Fibroblast of the aortic adventitia (primary cell): ENCODE data around the gene SPHKAP. TPM values are rescaled to one million over a fixed set of nuclear protein-coding genes. Genes with fewer than 3 reads are reported as not detected.
"Not testable (repeated sequence)": the region's sequence is repeated elsewhere in the genome, so short reads cannot be mapped to it uniquely, and the experiment has no call there.

ENCODE experiments used
- DNase-seq: peaks from one replicate; pipeline ENCODE4 v3.0.0-alpha.2; 2010; ENCODE audit warnings: low read depth
- H3K4me3 ChIP-seq: 2 replicates; pipeline ENCODE4 v1.5.1; 2011; ENCODE audit warnings: low read depth, mild to moderate bottlenecking, control low read depth, low read length, moderate library complexity
- total RNA-seq: library from RNA; depleted of rRNA; stranded (reverse); fragments of >200 nt; gene quantifications from 2 replicates; pipeline ENCODE4 v1.2.3, GENCODE V29; 2012; ENCODE audit warnings: low replicate concordance
- TF ChIP-seq, protein P1 (sequence below): IDR thresholded peaks from 2 replicates; pipeline ENCODE4 v1.5.1; 2011; ENCODE audit warnings: mild to moderate bottlenecking, low read length, control low read depth, inconsistent platforms; ENCODE audit not compliant: insufficient read depth

The SPHKAP gene
- total RNA-seq, 1 donor = 0.09 TPM

DNA sequence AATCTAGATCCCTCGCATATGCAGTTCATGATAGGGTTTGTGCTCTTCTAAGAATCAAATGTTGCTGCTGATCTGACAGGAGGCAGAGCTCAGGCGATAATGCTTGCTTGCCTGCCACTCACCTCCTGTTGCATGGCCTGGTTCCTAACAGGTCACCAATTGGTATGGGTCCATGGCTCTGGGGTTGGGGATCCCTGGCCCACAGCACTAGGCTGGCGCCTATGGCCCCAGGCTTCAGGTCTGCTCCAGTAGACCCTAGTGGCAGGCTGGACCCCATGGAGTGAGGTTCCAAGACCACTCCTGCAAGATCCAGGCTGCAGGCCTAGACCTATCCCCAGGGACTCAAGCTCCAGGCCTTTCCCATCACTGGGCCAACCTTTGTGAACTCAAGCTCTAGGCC lies 102.3 kb downstream of the SPHKAP start:
- no peak overlapping the region for H3K4me3 ChIP-seq
- DNase-seq = no peak
- TF ChIP-seq, protein P1, sequence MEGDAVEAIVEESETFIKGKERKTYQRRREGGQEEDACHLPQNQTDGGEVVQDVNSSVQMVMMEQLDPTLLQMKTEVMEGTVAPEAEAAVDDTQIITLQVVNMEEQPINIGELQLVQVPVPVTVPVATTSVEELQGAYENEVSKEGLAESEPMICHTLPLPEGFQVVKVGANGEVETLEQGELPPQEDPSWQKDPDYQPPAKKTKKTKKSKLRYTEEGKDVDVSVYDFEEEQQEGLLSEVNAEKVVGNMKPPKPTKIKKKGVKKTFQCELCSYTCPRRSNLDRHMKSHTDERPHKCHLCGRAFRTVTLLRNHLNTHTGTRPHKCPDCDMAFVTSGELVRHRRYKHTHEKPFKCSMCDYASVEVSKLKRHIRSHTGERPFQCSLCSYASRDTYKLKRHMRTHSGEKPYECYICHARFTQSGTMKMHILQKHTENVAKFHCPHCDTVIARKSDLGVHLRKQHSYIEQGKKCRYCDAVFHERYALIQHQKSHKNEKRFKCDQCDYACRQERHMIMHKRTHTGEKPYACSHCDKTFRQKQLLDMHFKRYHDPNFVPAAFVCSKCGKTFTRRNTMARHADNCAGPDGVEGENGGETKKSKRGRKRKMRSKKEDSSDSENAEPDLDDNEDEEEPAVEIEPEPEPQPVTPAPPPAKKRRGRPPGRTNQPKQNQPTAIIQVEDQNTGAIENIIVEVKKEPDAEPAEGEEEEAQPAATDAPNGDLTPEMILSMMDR = no peak

DNA sequence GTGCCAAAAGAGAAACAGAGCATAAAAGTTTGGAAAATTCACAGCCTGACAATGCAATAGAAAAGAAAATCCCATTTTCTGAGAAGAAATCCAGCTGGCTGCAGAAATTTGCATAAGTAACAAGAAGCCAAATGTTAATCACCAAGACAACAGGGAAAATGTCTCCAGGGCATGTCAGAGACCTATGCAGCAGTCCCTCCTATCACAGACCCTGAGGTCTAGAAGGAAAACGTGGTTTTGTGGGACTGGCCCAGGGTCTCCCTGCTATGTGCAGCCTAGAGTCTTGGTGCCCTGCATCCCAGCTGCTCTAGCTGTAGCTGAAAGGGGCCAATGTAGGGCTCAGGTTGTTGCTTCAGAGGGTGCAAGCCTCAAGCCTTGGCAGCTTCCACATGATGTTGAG lies 104.8 kb downstream of the SPHKAP start:
- DNase-seq, H3K4me3 ChIP-seq: not testable (repeated sequence)

DNA sequence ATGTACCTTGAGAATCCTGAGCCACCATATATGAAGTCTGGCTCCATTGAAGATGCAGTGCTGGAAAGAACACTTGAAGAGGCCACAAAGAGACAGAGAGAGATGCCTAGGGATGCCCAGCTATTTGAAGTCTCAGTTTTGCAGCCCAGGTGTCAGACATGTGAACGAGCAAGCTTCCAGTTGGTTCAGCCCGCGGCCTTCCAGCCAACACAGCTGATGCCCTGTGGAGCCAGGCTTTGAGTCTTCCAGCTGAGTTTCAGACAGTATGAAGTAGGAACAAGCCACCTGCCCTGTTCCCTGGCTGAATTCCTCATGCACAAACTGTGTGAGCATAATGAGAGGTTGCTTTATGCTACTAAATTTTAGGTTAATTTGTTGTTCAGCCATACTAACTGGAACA lies 108.8 kb downstream of the SPHKAP start:
- no peak overlapping the region for H3K4me3 ChIP-seq
- no peak for DNase-seq
- TF ChIP-seq, protein P1 = no peak

DNA sequence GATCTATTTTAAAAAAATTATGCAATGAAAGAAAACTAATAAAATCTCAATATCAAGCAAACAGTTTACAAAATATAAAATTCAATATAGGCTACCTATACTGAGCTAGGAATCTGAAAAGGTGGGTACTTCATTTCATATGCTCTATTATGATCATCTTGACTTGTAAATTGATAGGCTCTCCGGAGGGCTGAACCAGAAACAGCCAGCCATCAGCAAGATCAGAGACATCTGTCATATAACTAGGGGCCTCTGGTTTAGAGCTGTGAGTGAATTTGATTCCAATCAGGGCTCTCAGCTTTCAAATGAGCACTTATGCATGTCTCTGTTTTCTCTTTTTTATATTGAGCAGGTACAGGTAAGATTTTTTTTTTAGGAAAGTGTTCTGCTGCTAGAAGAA lies 114.2 kb downstream of the SPHKAP start:
- DNase-seq = no peak
- H3K4me3 ChIP-seq = no peak overlapping the region
- TF ChIP-seq, protein P1 = no peak

DNA sequence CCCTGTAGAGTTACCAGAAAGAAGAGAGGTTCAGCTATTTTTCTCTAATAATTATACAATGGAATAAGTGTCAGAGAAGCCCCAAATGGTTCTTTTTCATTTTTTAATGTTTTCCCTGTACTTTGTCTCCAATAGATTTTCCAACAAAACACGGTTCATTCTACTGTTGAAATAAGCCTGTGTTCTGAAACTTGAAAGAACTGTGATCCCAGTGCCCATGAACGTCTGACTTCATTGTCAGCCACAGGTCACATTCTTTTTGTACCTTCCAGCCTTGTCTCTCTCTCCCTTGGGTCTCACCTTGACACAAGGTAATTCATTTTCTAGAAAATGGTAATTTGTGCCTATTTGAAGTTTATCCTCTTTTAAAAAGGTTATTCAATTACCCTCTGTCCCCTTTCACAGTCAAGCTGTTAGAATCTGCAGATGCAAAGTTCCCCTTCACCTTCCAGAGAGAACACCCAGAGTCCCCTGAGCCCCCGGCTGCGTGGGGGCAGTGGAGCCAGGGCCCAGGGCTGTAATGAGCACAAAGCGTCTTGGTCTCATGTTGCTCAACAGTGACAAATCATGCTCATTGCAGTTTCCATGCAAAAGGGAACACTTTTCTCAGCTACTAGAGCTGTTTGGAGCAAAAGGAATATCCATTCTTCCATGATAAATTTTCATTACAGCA lies 115.2 kb downstream of the SPHKAP start:
- no peak overlapping the region for H3K4me3 ChIP-seq
- TF ChIP-seq, protein P1 = no peak
- no peak for DNase-seq

DNA sequence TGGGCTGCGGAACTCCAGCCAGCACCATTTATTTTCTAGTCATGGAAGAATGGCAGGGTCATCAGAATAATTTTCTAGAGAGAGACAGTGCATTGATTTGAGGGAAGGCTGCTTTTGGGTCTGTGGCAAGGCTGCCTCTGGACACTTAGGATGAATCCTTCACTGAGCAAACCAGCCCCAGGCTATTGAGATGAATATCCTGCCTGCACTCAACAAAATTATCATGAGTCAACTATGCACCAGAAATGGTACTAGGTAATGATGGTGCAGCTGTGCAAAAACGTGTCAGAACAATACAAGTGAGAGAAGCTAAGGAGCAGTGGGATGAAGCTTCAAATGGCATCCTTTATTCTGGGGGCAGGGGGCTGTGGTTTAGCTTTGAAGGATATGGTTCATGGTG lies 115.8 kb downstream of the SPHKAP start:
- no peak overlapping the region for H3K4me3 ChIP-seq
- DNase-seq = no peak
- TF ChIP-seq, protein P1 = no peak

DNA sequence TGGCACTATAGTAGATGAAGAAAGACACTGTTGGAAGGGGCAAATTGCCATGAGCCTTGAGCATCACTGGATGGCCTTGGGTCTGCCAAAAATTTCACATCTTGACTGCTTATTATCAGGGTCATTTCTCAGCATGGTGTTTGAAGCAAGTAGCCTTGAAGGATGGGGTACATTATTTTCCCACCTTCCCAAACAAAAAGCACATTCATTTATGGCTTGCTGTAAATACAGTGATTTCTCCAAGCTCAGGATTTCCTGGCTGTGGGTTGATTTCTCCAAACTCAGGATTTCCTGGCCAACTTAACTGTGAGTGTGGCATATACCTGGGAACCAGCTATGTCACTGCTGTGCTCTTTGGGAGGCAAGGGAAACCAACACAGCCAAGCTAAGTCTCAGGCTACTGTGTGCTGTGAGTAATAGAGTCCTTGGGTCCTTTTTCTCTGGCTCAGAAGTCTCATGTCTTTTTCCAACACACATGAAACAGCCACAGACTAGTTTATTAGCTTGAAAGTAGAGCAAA lies 116.6 kb downstream of the SPHKAP start:
- no peak for DNase-seq
- TF ChIP-seq, protein P1 = no peak
- H3K4me3 ChIP-seq = no peak overlapping the region
